ENCODE results near the gene OVCH1.

Gene OVCH1

GRCh38 chr12:29497588-29497987 is at the start of gene OVCH1:
OVCH1 (minus strand) TSS chr12:29497686; CDS start chr12:29497686, 0 bp downstream.
- Mint-ChIP-seq H3K4me1 (ENCODE audit: low read depth) (no peaks in the 10 kb centered on the region), H3K27ac (no peak within 1 kb of the TSS), H3K9me3 (no peaks in the 10 kb centered on the region), H3K36me3 (ENCODE audit: low read depth) (no peaks in the 10 kb centered on the region), H3K4me3 (no peak within 1 kb of the TSS), H3K27me3 (peaks cover 5% of the 10 kb centered on the region)
- no peak for DNase-seq

GRCh38 chr12:29547151-29547632 is 49.7 kb upstream of the OVCH1 start:
- no peak overlapping the region for H3K4me3 Mint-ChIP-seq
- H3K27me3 Mint-ChIP-seq: peaks cover 14% of the 10 kb centered on the region
- no peaks in the 10 kb centered on the region for H3K9me3 Mint-ChIP-seq
- H3K36me3 Mint-ChIP-seq (ENCODE audit: low read depth): no peaks in the 10 kb centered on the region
- no peak for DNase-seq
- no peaks in the 10 kb centered on the region for H3K4me1 Mint-ChIP-seq (ENCODE audit: low read depth)
- no peak overlapping the region for H3K27ac Mint-ChIP-seq

- no peak overlapping the region for H3K27ac Mint-ChIP-seq
- H3K4me3 Mint-ChIP-seq: no peak overlapping the region
- H3K27me3 Mint-ChIP-seq: peaks cover 22% of the 10 kb centered on the region
- H3K36me3 Mint-ChIP-seq (ENCODE audit: low read depth): no peaks in the 10 kb centered on the region
- no peaks in the 10 kb centered on the region for H3K4me1 Mint-ChIP-seq (ENCODE audit: low read depth)
- no peaks in the 10 kb centered on the region for H3K9me3 Mint-ChIP-seq
- DNase-seq: no peak
Measured at GRCh38 chr12:29546000-29546399, 48.5 kb upstream of the OVCH1 start.

- no peaks in the 10 kb centered on the region for H3K4me1 Mint-ChIP-seq (ENCODE audit: low read depth)
- H3K9me3 Mint-ChIP-seq: no peaks in the 10 kb centered on the region
- no peaks in the 10 kb centered on the region for H3K36me3 Mint-ChIP-seq (ENCODE audit: low read depth)
- DNase-seq: no peak
- no peak overlapping the region for H3K4me3 Mint-ChIP-seq
- H3K27me3 Mint-ChIP-seq: peaks cover 26% of the 10 kb centered on the region
- H3K27ac Mint-ChIP-seq: no peak overlapping the region
Measured at GRCh38 chr12:29545102-29545467, 47.6 kb upstream of the OVCH1 start.

GRCh38 chr12:29544428-29545101 is 47.1 kb upstream of the OVCH1 start:
- Mint-ChIP-seq H3K36me3 (ENCODE audit: low read depth) (no peaks in the 10 kb centered on the region), H3K9me3 (no peaks in the 10 kb centered on the region)
- DNase-seq: no peak

GRCh38 chr12:29543036-29543435 is 45.5 kb upstream of the OVCH1 start:
- Mint-ChIP-seq H3K4me1 (ENCODE audit: low read depth) (no peaks in the 10 kb centered on the region), H3K27me3 (peaks cover 26% of the 10 kb centered on the region), H3K36me3 (ENCODE audit: low read depth) (no peaks in the 10 kb centered on the region), H3K4me3 (no peak overlapping the region), H3K9me3 (no peaks in the 10 kb centered on the region), H3K27ac (no peak overlapping the region)
- DNase-seq: no peak

More at GRCh38 chr12:29544428-29545101, 47.1 kb upstream of the OVCH1 start:
- Mint-ChIP-seq H3K27ac (no peak overlapping the region), H3K27me3 (peaks cover 26% of the 10 kb centered on the region), H3K4me1 (ENCODE audit: low read depth) (no peaks in the 10 kb centered on the region), H3K4me3 (no peak overlapping the region)

GRCh38 chr12:29537298-29537697 is 39.8 kb upstream of the OVCH1 start:
- no peak overlapping the region for H3K27ac Mint-ChIP-seq
- DNase-seq: no peak
- no peaks in the 10 kb centered on the region for H3K4me1 Mint-ChIP-seq (ENCODE audit: low read depth)
- H3K36me3 Mint-ChIP-seq (ENCODE audit: low read depth): no peaks in the 10 kb centered on the region
- H3K27me3 Mint-ChIP-seq: peaks cover 31% of the 10 kb centered on the region
- no peaks in the 10 kb centered on the region for H3K9me3 Mint-ChIP-seq
- no peak overlapping the region for H3K4me3 Mint-ChIP-seq

GRCh38 chr12:29534935-29535334 is 37.4 kb upstream of the OVCH1 start:
- Mint-ChIP-seq H3K36me3 (ENCODE audit: low read depth) (no peaks in the 10 kb centered on the region), H3K4me3 (no peak overlapping the region), H3K27me3 (peaks cover 31% of the 10 kb centered on the region), H3K27ac (no peak overlapping the region), H3K4me1 (ENCODE audit: low read depth) (no peaks in the 10 kb centered on the region), H3K9me3 (no peaks in the 10 kb centered on the region)
- no peak for DNase-seq

GRCh38 chr12:29533815-29534489 is 36.5 kb upstream of the OVCH1 start:
- DNase-seq: no peak
- no peaks in the 10 kb centered on the region for H3K4me1 Mint-ChIP-seq (ENCODE audit: low read depth)
- peaks cover 38% of the 10 kb centered on the region for H3K27me3 Mint-ChIP-seq
- H3K4me3 Mint-ChIP-seq: no peak overlapping the region
- no peaks in the 10 kb centered on the region for H3K9me3 Mint-ChIP-seq
- no peak overlapping the region for H3K27ac Mint-ChIP-seq
- no peaks in the 10 kb centered on the region for H3K36me3 Mint-ChIP-seq (ENCODE audit: low read depth)

- Mint-ChIP-seq H3K27ac (no peak overlapping the region), H3K27me3 (peaks cover 43% of the 10 kb centered on the region)
Measured at GRCh38 chr12:29531471-29531870, 34.0 kb upstream of the OVCH1 start.

GRCh38 chr12:29530436-29530835 is 33.0 kb upstream of the OVCH1 start:
- H3K27me3 Mint-ChIP-seq: peaks cover 43% of the 10 kb centered on the region
- no peak overlapping the region for H3K27ac Mint-ChIP-seq
- H3K36me3 Mint-ChIP-seq (ENCODE audit: low read depth): no peaks in the 10 kb centered on the region
- no peak for DNase-seq
- no peak overlapping the region for H3K4me3 Mint-ChIP-seq
- H3K9me3 Mint-ChIP-seq: no peaks in the 10 kb centered on the region
- no peaks in the 10 kb centered on the region for H3K4me1 Mint-ChIP-seq (ENCODE audit: low read depth)

More at GRCh38 chr12:29531471-29531870, 34.0 kb upstream of the OVCH1 start:
- H3K4me1 Mint-ChIP-seq (ENCODE audit: low read depth): no peaks in the 10 kb centered on the region
- DNase-seq: no peak
- no peak overlapping the region for H3K4me3 Mint-ChIP-seq
- H3K36me3 Mint-ChIP-seq (ENCODE audit: low read depth): no peaks in the 10 kb centered on the region
- H3K9me3 Mint-ChIP-seq: no peaks in the 10 kb centered on the region

GRCh38 chr12:29528161-29528560 is 30.7 kb upstream of the OVCH1 start:
- Mint-ChIP-seq H3K9me3 (no peaks in the 10 kb centered on the region), H3K4me1 (ENCODE audit: low read depth) (no peaks in the 10 kb centered on the region), H3K36me3 (ENCODE audit: low read depth) (no peaks in the 10 kb centered on the region), H3K27me3 (peaks cover 38% of the 10 kb centered on the region), H3K27ac (no peak overlapping the region), H3K4me3 (no peak overlapping the region)
- DNase-seq: no peak

GRCh38 chr12:29521951-29522350 is 24.5 kb upstream of the OVCH1 start:
- Mint-ChIP-seq H3K27me3 (peaks cover 2% of the 10 kb centered on the region), H3K27ac (no peak overlapping the region), H3K36me3 (ENCODE audit: low read depth) (no peaks in the 10 kb centered on the region), H3K4me3 (no peak overlapping the region), H3K4me1 (ENCODE audit: low read depth) (no peaks in the 10 kb centered on the region), H3K9me3 (no peaks in the 10 kb centered on the region)
- DNase-seq: no peak

- H3K27ac Mint-ChIP-seq: no peak overlapping the region
- no peaks in the 10 kb centered on the region for H3K9me3 Mint-ChIP-seq
- no peak overlapping the region for H3K4me3 Mint-ChIP-seq
- peaks cover 14% of the 10 kb centered on the region for H3K27me3 Mint-ChIP-seq
- DNase-seq: no peak
- H3K36me3 Mint-ChIP-seq (ENCODE audit: low read depth): no peaks in the 10 kb centered on the region
- no peaks in the 10 kb centered on the region for H3K4me1 Mint-ChIP-seq (ENCODE audit: low read depth)
Measured at GRCh38 chr12:29519585-29520182, 22.2 kb upstream of the OVCH1 start.

GRCh38 chr12:29518407-29518806 is 20.9 kb upstream of the OVCH1 start:
- Mint-ChIP-seq H3K27ac (no peak overlapping the region), H3K9me3 (no peaks in the 10 kb centered on the region), H3K4me3 (no peak overlapping the region), H3K36me3 (ENCODE audit: low read depth) (no peaks in the 10 kb centered on the region), H3K4me1 (ENCODE audit: low read depth) (no peaks in the 10 kb centered on the region), H3K27me3 (peaks cover 26% of the 10 kb centered on the region)
- no peak for DNase-seq
